SH-SY5Y (cell line): ENCODE data around the gene DCDC2B.

Experiments
- GATA2 ChIP-seq: IDR thresholded peaks from 2 replicates; pipeline ENCODE4 v1.6.1; 2011; ENCODE audit warnings: mild to moderate bottlenecking, low read depth, low read length
- GATA3 ChIP-seq: IDR thresholded peaks from 2 replicates; pipeline ENCODE4 v1.6.1; 2011; ENCODE audit warnings: low read depth, mild to moderate bottlenecking, low read length, moderate library complexity

DNA sequence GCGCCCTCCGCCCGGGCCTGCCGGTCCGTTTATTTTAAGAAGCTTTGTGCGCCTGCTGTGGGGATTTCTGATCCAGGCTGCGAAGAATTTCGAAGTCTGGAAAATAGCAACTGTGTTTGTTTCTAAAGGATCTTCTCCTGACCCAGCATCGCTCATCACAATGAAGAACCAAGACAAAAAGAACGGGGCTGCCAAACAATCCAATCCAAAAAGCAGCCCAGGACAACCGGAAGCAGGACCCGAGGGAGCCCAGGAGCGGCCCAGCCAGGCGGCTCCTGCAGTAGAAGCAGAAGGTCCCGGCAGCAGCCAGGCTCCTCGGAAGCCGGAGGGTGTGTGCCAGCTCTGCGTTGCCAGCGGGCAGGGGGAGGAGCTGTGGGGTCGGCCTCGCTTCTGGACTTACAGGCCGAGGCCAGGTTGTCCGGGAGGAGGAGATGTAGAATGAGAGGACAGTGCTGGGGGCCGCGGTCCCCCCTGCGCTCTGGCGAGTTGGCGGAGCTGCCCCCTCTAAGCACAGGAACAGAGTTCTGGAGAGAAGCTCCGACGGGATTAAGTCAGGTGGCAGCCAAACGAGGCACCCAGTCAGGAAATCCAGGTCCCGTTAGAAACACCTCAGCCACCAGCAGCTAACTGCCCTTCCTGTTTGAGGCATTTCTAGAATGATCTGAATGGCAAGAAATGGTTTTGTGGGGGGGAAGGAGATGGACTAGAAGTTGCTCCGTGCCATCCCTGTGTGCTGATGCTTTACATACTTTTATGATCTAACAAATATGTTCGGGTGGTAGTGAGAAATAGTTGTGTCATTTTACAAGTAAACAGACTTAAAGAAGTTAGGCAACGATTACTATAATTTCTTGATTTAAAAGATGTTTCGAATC, 28.5 kb upstream of the DCDC2B start:
- TF ChIP-seq GATA2 (no peak), GATA3 (no peak)
